Astrocyte of the spinal cord (primary cell): ENCODE measurements around the gene PRSS2.

Experiments
- DNase-seq: peaks from one replicate; pipeline ENCODE4 v3.0.0; 2011; ENCODE audit warnings: low read depth, low spot score
- H3K4me3 ChIP-seq: 2 replicates; pipeline ENCODE4 v1.5.1; 2011; ENCODE audit warnings: low read depth, mild to moderate bottlenecking, low read length, moderate library complexity
- CTCF ChIP-seq: IDR thresholded peaks from 2 replicates; pipeline ENCODE4 v1.5.1; 2012; ENCODE audit warnings: low read depth, mild to moderate bottlenecking, low read length, inconsistent platforms
- in situ Hi-C: cut with HindIII; loops from 2 replicates; pipeline ENCODE4 v1.10.0; 2017; ENCODE audit warnings: low sequenced_read_pairs

PRSS2 gene

GRCh38 chr7:142782922-142783900 is 12.4 kb downstream of the PRSS2 start:
- peak overlapping the region; percentile 39 for H3K4me3 ChIP-seq
- peak; percentile 90 for TF ChIP-seq CTCF
- in situ Hi-C loops: no loop called here
- peak; percentile 94 for DNase-seq

- H3K4me3 ChIP-seq: no peak overlapping the region
- in situ Hi-C loops: no loop called here
- no peak for TF ChIP-seq CTCF
- no peak for DNase-seq
Measured at GRCh38 chr7:142784096-142784495, 13.3 kb downstream of the PRSS2 start.

- TF ChIP-seq CTCF: no peak
- no peak overlapping the region for H3K4me3 ChIP-seq
- in situ Hi-C loops: no loop called here
- no peak for DNase-seq
Measured at GRCh38 chr7:142784716-142785115, 13.9 kb downstream of the PRSS2 start.

DNA sequence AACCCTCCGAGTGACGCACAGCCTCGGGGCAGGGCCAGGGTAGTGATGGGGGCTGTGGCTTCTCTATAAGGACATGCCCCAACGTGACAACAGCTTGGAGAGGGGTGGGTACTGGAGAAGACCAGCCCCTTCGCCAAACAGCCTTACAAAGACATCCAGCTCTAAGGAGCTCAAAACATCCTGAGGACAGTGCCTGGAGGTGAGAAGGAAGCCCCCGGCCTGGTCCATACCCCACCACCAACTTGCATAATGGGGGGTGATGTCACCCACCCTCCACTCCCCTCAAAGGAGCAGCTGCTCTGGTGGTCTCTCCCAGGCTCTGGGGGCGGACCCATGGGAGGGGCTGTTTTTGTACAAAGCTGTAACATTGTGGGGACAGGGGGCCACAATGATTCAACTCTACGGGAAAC is 15.1 kb downstream of the PRSS2 start:
- no peak overlapping the region for H3K4me3 ChIP-seq
- no peak for TF ChIP-seq CTCF
- in situ Hi-C loops: no loop called here
- DNase-seq: no peak

DNA sequence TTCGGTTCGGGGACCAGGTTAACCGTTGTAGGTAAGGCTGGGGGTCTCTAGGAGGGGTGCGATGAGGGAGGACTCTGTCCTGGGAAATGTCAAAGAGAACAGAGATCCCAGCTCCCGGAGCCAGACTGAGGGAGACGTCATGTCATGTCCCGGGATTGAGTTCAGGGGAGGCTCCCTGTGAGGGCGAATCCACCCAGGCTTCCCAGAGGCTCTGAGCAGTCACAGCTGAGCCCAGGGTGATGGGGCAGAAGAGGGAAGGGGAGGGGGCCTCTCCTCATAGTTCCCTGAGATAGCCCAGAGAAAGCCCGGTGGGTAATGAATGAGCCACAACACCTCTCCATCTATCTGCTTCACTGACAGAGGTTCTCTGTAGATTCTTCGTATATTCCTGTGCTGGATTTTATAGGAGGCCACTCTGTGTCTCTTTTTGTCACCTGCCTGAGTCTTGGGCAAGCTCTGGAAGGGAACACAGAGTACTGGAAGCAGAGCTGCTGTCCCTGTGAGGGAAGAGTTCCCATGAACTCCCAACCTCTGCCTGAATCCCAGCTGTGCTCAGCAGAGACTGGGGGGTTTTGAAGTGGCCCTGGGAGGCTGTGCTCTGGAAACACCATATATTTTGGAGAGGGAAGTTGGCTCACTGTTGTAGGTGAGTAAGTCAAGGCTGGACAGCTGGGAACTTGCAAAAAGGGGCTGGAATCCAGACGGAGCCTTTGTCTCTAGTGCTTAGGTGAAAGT is 16.4 kb downstream of the PRSS2 start:
- in situ Hi-C loops: no loop called here
- TF ChIP-seq CTCF: no peak
- no peak overlapping the region for H3K4me3 ChIP-seq
- no peak for DNase-seq

DNA sequence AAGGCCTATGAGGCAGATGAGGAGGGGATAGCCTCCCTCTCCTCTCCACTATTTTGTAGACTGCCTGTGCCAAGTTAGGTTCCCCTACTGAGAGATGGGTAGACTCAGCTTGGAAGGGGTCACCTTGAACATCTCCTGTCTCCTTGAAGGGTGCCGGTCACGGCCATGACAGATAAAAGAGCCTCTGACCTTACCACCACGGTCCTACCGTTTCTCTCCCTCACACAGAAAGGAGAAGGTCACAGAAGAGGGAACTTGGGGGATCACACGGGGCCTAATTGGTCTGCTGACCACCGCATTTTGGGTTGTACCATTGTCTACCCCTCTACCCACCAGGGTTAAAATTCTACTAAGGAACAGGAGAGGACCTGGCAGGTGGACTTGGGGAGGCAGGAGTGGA is 17.0 kb downstream of the PRSS2 start:
- no peak for DNase-seq
- no peak for TF ChIP-seq CTCF
- in situ Hi-C loops: no loop called here
- H3K4me3 ChIP-seq: no peak overlapping the region
